Fibroblast of lung (primary cell): ENCODE measurements around the gene LRRC59. TPM values are rescaled to one million over a fixed set of nuclear protein-coding genes. Genes with fewer than 3 reads are reported as not detected.

Source experiments
- DNase-seq, 2 donors: peaks; one replicate each; pipeline versions ENCODE4 v3.0.0 to v3.0.0-alpha.2; 2010; ENCODE audit warnings: low read depth in 2 of 2
- H2AFZ ChIP-seq: 2 replicates; pipeline ENCODE4 v1.5.1; 2012; ENCODE audit warnings: low read length, control low read depth, inconsistent platforms
- H3K27ac ChIP-seq: 2 replicates; pipeline ENCODE4 v1.5.1; 2011; ENCODE audit warnings: low read length, control low read depth; ENCODE audit not compliant: insufficient read depth
- H3K27me3 ChIP-seq: 2 replicates; pipeline ENCODE4 v1.5.1; 2011; ENCODE audit warnings: mild to moderate bottlenecking, low read length; ENCODE audit not compliant: control insufficient read depth, insufficient read depth
- H3K36me3 ChIP-seq: 2 replicates; pipeline ENCODE4 v1.5.1; 2011; ENCODE audit warnings: low read length; ENCODE audit not compliant: control insufficient read depth, insufficient read depth
- H3K4me1 ChIP-seq: 2 replicates; pipeline ENCODE4 v1.5.1; 2011; ENCODE audit warnings: low read length; ENCODE audit not compliant: control insufficient read depth, insufficient read depth; ENCODE audit errors: extremely low read depth
- H3K4me2 ChIP-seq: 2 replicates; pipeline ENCODE4 v1.5.1; 2011; ENCODE audit warnings: low read length, control low read depth; ENCODE audit not compliant: insufficient read depth; ENCODE audit errors: extremely low read depth
- H3K4me3 ChIP-seq, 4 experiments: fragments of 200-600 bp in 1 of 4; sonication (generic) in 1 of 4; replicated peaks in 1 of 4; 2 replicates each; pipeline ENCODE4 v1.5.1; 2011 to 2016; ENCODE audit warnings: low read length in 4 of 4, low read depth in 3 of 4, mild to moderate bottlenecking in 3 of 4, control low read depth in 2 of 4, inconsistent platforms in 1 of 4, mixed read lengths in 1 of 4; ENCODE audit not compliant: insufficient read depth in 1 of 4; ENCODE audit errors: control extremely low read depth in 1 of 4
- H3K79me2 ChIP-seq: 2 replicates; pipeline ENCODE4 v1.5.1; 2012; ENCODE audit warnings: mild to moderate bottlenecking, low read length, inconsistent platforms; ENCODE audit not compliant: control insufficient read depth, insufficient read depth
- H3K9ac ChIP-seq: 2 replicates; pipeline ENCODE4 v1.5.1; 2011; ENCODE audit warnings: mild to moderate bottlenecking, low read length, control low read depth; ENCODE audit not compliant: insufficient read depth
- H3K9me3 ChIP-seq: 2 replicates; pipeline ENCODE4 v1.5.1; 2012; ENCODE audit warnings: low read depth, low read length; ENCODE audit not compliant: control insufficient read depth, insufficient read depth
- H4K20me1 ChIP-seq: 2 replicates; pipeline ENCODE4 v1.5.1; 2011; ENCODE audit warnings: low read length; ENCODE audit not compliant: control insufficient read depth, insufficient read depth; ENCODE audit errors: extremely low read depth
- EZH2 ChIP-seq: IDR thresholded peaks from 2 replicates; pipeline ENCODE4 v1.5.1; 2012; ENCODE audit warnings: low read length, control low read depth, mild to moderate bottlenecking; ENCODE audit errors: missing control alignments
- polyA plus RNA-seq, 2 donors: library from polyadenylated mRNA; depleted of rRNA in 1 of 2; stranded (reverse) in 1 of 2; unstranded in 1 of 2; fragments of >200 nt; gene quantifications; 2 replicates each; pipeline ENCODE4 v1.2.1, GENCODE V29; 2011 to 2012; ENCODE audit warnings: missing spikeins in 1 of 2
- total RNA-seq: library from RNA; depleted of rRNA; stranded (reverse); fragments of >200 nt; gene quantifications from 2 replicates; pipeline ENCODE4 v1.2.1, GENCODE V29; 2014
- TF ChIP-seq, protein P1 (sequence below), 2 donors: IDR thresholded peaks in 1 of 2; conservative IDR thresholded peaks in 1 of 2; 1 replicate in 1 of 2; 2 replicates in 1 of 2; pipeline ENCODE4 v1.5.1; 2011 to 2012; ENCODE audit warnings: low read length in 2 of 2, control low read depth in 1 of 2, inconsistent platforms in 1 of 2, low read depth in 1 of 2, mild to moderate bottlenecking in 1 of 2

Gene LRRC59
- total and polyA plus RNA-seq, 2 donors (not counting 1 experiment from before 2014, with no cell fraction given) = 88.7 to 142 TPM

DNA sequence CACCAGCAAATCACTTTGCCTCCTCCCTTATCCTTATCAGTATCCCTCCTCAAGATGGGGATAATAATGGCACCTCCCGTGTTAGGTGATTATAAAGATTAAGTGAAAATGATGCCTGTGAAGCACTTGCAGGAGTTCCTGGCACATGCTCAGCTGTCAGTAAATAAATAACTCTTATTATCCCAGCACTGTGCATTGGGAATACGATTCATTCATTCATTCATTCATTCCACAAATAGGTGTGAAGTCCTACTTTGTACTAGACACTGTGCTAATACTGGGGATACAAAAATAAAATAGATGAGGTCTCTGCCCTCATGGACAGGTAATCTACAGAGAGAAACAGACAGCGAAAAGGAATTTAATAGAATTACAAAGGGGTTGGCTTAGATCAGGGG, 49.4 kb downstream of the LRRC59 start:
- H3K27ac ChIP-seq = no peak overlapping the region
- DNase-seq = no peak
- H3K4me3 ChIP-seq = peak overlapping the region in 1 of 4 experiments; percentile 92
- no peaks in the 10 kb centered on the region for H4K20me1 ChIP-seq
- H3K9ac ChIP-seq = no peak overlapping the region
- H3K27me3 ChIP-seq = peaks cover 2% of the 10 kb centered on the region
- H3K9me3 ChIP-seq = no peaks in the 10 kb centered on the region
- peaks cover 13% of the 10 kb centered on the region for H3K79me2 ChIP-seq
- H3K4me1 ChIP-seq = peaks cover 9% of the 10 kb centered on the region
- no peak for TF ChIP-seq EZH2
- TF ChIP-seq, protein P1, sequence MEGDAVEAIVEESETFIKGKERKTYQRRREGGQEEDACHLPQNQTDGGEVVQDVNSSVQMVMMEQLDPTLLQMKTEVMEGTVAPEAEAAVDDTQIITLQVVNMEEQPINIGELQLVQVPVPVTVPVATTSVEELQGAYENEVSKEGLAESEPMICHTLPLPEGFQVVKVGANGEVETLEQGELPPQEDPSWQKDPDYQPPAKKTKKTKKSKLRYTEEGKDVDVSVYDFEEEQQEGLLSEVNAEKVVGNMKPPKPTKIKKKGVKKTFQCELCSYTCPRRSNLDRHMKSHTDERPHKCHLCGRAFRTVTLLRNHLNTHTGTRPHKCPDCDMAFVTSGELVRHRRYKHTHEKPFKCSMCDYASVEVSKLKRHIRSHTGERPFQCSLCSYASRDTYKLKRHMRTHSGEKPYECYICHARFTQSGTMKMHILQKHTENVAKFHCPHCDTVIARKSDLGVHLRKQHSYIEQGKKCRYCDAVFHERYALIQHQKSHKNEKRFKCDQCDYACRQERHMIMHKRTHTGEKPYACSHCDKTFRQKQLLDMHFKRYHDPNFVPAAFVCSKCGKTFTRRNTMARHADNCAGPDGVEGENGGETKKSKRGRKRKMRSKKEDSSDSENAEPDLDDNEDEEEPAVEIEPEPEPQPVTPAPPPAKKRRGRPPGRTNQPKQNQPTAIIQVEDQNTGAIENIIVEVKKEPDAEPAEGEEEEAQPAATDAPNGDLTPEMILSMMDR (conservative IDR thresholded peaks at IDR 0.05 in 1 of 2, IDR thresholded peaks at IDR 0.05 in 1 of 2; ENCODE audit: low read depth in 1 of 2, low read length in 2 of 2) = no peak
- no peak overlapping the region for H2AFZ ChIP-seq
- peaks cover 2% of the 10 kb centered on the region for H3K36me3 ChIP-seq
- peak overlapping the region; percentile 93 for H3K4me2 ChIP-seq

DNA sequence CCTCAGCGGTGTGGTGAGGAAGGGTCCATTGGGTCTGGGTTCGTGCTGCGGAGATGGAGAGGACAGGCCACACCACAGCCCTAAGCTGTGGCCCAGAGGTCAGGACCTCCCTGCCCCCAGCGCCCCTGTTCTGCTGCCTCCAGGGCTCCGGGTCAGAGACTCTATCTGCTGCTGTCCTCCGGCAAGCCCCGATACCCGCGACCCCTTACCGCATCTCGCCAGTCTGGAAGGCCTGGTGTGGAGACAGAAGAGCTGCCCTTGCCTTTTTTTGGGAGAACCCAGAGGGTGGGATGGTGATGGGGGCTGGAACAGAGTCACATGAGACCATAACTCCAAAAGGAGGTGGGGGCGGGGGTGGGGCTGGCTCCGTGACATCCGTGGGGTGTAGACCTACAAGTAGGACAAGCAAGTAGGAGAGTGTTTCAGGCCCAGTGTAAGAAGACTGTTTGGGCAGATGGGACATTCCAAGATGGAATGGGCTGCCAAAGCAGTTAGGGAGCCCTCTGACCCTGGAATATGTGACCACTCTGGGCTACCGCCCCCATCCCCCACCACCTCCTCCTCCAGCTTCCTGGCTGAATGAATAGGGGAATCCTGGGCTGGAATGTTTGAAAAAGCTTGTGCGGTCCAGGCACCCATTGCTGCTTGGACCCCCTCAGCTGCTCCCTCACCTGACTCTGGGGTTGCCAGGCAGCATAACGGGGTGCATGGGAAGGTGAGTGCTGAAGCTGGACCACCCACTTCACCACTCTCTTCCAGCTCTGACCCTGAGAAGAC, 50.0 kb downstream of the LRRC59 start:
- Histone ChIP-seq H4K20me1 (no peaks in the 10 kb centered on the region), H3K79me2 (peaks cover 13% of the 10 kb centered on the region), H3K9me3 (no peaks in the 10 kb centered on the region), H3K4me3 (peak overlapping the region; percentile 75 to 92 (median 88)), H3K4me1 (peaks cover 9% of the 10 kb centered on the region), H3K27me3 (peaks cover 2% of the 10 kb centered on the region), H3K4me2 (peak overlapping the region; percentile 93), H3K9ac (peak overlapping the region; percentile 77), H3K36me3 (peaks cover 2% of the 10 kb centered on the region), H2AFZ (peak overlapping the region; percentile 49), H3K27ac (peak overlapping the region; percentile 58)
- no peak for DNase-seq
- no peak for TF ChIP-seq EZH2
- TF ChIP-seq, protein P1 (conservative IDR thresholded peaks at IDR 0.05 in 1 of 2, IDR thresholded peaks at IDR 0.05 in 1 of 2; ENCODE audit: low read depth in 1 of 2, low read length in 2 of 2) = no peak

DNA sequence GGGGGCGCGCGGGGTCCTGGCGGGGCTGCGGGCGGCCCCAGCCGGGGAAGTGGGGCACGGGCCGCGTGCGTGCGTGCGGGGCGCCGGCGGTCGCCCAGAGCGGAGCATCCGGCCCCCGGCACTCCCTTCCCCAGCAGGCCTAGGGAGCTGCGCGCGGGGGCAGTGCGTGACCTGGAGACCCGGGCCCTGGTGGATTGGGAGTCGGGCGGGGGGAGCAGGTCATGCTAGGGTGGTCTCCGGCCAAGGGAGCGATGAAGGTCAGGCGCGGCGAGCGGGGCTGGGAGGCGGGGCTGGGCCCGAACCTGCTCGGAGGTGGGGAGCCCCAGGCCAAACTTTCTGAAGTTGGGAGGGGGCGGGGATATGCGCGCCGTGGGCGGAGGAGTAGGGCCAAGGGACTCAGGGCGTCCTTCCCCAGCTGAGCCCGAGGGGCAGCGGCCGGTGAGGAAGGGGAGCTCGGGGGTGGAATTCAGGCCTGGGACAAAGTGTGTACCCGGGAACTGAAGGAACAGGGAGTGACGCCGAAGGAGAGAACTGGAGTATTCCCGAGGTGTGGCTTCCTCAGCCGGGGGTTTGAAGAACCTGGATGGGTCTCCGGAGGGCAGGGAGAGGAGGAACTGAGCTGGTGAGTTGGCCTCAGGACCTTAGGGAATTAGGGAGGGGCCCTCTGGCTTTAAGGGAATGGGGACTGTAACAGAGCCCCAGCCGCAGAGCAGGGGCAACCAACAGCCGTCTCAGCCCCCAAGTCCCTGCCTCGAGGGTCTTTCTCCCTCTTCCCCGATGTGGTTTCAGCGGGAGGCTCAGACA, 50.8 kb downstream of the LRRC59 start:
- H3K4me3 ChIP-seq = peak overlapping the region; percentile 75 to 92 (median 88)
- H3K79me2 ChIP-seq = peaks cover 13% of the 10 kb centered on the region

More for the DNA sequence above, 50.8 kb downstream of the LRRC59 start:
- peaks cover 2% of the 10 kb centered on the region for H3K36me3 ChIP-seq
- H3K4me2 ChIP-seq = peak overlapping the region; percentile 93
- no peaks in the 10 kb centered on the region for H3K9me3 ChIP-seq
- peak overlapping the region; percentile 77 for H3K9ac ChIP-seq
- DNase-seq = no peak
- H4K20me1 ChIP-seq = no peaks in the 10 kb centered on the region
- peak overlapping the region; percentile 83 for H2AFZ ChIP-seq
- peaks cover 9% of the 10 kb centered on the region for H3K4me1 ChIP-seq
- TF ChIP-seq, protein P1 (conservative IDR thresholded peaks at IDR 0.05 in 1 of 2, IDR thresholded peaks at IDR 0.05 in 1 of 2; ENCODE audit: low read depth in 1 of 2, low read length in 2 of 2) = no peak
- TF ChIP-seq EZH2 = no peak
- H3K27me3 ChIP-seq = peaks cover 2% of the 10 kb centered on the region
- peak overlapping the region; percentile 58 for H3K27ac ChIP-seq
